Endothelial cell (in vitro differentiated cells): ENCODE results near the gene SBF2. TPM values are rescaled to one million over a fixed set of nuclear protein-coding genes. Genes with fewer than 3 reads are reported as not detected.

Experiments used
- DNase-seq: peaks from one replicate; pipeline ENCODE4 v3.0.0; 2021; ENCODE audit warnings: low spot score
- H3K27ac Mint-ChIP-seq: one replicate; pipeline ENCODE4 v1.8.0; 2021; ENCODE audit warnings: mixed read lengths, inconsistent platforms; ENCODE audit not compliant: unreplicated experiment
- H3K27me3 Mint-ChIP-seq: one replicate; pipeline ENCODE4 v1.8.0; 2021; ENCODE audit warnings: mild to moderate bottlenecking, moderate library complexity, mixed read lengths, inconsistent platforms; ENCODE audit not compliant: unreplicated experiment
- H3K36me3 Mint-ChIP-seq: one replicate; pipeline ENCODE4 v1.8.0; 2021; ENCODE audit warnings: mild to moderate bottlenecking, low read depth, mixed read lengths, inconsistent platforms; ENCODE audit not compliant: unreplicated experiment
- H3K4me1 Mint-ChIP-seq: one replicate; pipeline ENCODE4 v1.8.0; 2021; ENCODE audit warnings: mild to moderate bottlenecking, mixed read lengths, inconsistent platforms; ENCODE audit not compliant: unreplicated experiment
- H3K4me3 Mint-ChIP-seq: one replicate; pipeline ENCODE4 v1.8.0; 2021; ENCODE audit warnings: mild to moderate bottlenecking, mixed read lengths, inconsistent platforms; ENCODE audit not compliant: unreplicated experiment
- H3K9me3 Mint-ChIP-seq: one replicate; pipeline ENCODE4 v1.8.0; 2021; ENCODE audit warnings: mixed read lengths, inconsistent platforms; ENCODE audit not compliant: unreplicated experiment
- total RNA-seq: library from RNA; stranded (reverse); fragmentation: NEBNext Ultra II Directional; extraction: Animal tissue kit (Norgen Biotek cat#: 25700); gene quantifications from one replicate; pipeline ENCODE4 v1.2.1, GENCODE V29; 2021; ENCODE audit not compliant: unreplicated experiment
- TF ChIP-seq, protein P1 (sequence below): fragments of 200-600 bp; sonication (generic); IDR thresholded peaks from one replicate; pipeline ENCODE4 v1.5.0; 2021; ENCODE audit warnings: antibody characterized with exemption; ENCODE audit not compliant: unreplicated experiment

SBF2 gene
- total RNA-seq, 1 donor from 2014 or later: 40.8 TPM

DNA sequence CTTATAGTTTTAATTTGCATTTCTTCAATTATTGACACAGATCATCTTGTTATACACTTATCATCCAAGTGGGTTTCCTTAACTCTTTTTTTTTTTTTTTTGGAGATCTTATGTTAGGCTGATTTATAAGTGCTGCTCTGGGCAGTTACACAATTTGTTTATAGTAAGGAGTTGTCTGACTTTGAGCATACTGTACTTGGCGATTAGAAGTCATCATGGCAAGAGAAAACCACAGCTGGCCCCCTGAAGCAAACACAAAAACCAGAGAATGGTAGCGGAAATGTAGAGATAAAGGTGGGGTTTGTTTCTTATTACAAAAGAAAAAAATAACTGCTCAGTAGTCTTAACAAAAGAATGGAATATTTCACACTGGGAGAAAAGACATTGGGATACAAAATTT is 337.5 kb downstream of the SBF2 start:
- Mint-ChIP-seq H3K4me3 (no peak overlapping the region), H3K36me3 (peaks cover 17% of the 10 kb centered on the region), H3K27ac (no peak overlapping the region), H3K27me3 (peaks cover 1% of the 10 kb centered on the region), H3K9me3 (no peaks in the 10 kb centered on the region), H3K4me1 (no peaks in the 10 kb centered on the region)
- DNase-seq: no peak
- TF ChIP-seq, protein P1, sequence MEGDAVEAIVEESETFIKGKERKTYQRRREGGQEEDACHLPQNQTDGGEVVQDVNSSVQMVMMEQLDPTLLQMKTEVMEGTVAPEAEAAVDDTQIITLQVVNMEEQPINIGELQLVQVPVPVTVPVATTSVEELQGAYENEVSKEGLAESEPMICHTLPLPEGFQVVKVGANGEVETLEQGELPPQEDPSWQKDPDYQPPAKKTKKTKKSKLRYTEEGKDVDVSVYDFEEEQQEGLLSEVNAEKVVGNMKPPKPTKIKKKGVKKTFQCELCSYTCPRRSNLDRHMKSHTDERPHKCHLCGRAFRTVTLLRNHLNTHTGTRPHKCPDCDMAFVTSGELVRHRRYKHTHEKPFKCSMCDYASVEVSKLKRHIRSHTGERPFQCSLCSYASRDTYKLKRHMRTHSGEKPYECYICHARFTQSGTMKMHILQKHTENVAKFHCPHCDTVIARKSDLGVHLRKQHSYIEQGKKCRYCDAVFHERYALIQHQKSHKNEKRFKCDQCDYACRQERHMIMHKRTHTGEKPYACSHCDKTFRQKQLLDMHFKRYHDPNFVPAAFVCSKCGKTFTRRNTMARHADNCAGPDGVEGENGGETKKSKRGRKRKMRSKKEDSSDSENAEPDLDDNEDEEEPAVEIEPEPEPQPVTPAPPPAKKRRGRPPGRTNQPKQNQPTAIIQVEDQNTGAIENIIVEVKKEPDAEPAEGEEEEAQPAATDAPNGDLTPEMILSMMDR: no peak

DNA sequence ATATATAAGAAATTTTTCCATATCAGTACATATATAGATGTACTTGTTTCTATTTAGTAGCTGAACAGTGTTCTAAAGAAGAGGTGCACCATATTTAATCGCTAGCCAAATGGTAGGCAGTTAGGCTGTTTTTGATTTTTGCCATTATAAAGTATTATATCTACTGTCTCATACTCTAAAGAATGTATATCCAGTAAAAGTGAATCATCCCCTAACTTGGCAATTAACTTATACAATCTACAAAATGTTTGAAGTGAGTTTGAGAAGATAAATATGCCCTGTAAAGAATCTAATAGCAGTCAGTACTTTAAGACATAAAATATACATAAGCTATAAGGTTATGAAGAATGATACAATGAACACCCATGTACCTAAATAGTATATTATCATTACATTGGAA is 338.6 kb downstream of the SBF2 start:
- peaks cover 1% of the 10 kb centered on the region for H3K27me3 Mint-ChIP-seq
- H3K9me3 Mint-ChIP-seq: no peaks in the 10 kb centered on the region
- peaks cover 17% of the 10 kb centered on the region for H3K36me3 Mint-ChIP-seq
- no peak for DNase-seq
- H3K4me1 Mint-ChIP-seq: no peaks in the 10 kb centered on the region
- TF ChIP-seq, protein P1: no peak
- no peak overlapping the region for H3K27ac Mint-ChIP-seq
- no peak overlapping the region for H3K4me3 Mint-ChIP-seq

DNA sequence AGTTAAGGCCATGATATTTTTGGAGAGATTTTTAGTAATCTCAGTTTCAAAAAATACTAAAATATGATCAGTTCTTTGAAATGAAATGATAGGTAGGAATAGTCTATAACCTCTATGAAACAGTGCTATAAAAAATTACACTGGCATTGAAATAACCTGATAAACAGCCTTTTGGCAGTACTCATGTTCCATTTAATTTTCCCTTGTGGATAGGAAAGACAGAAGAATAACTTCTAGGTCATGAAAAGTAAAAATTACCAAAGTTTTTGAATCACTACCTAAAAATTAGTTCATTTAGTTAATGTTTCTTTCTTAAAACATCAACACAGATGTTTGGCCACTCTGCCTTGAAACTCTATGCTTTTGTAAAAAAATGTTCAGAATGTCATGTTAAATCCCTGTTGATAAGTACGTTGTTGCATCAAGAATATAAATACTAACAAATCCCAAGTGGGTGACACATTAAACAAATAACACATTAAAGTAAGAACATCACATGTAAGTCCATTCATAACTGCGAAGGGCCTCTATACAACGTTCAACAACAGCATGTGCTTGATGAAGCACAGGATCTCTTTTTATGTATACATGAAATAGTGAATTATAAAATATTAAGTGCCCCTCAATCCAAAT is 339.9 kb downstream of the SBF2 start:
- no peak for DNase-seq
- H3K36me3 Mint-ChIP-seq: peaks cover 8% of the 10 kb centered on the region
- H3K27me3 Mint-ChIP-seq: peaks cover 1% of the 10 kb centered on the region
- H3K9me3 Mint-ChIP-seq: no peaks in the 10 kb centered on the region
- H3K4me1 Mint-ChIP-seq: no peaks in the 10 kb centered on the region
- no peak overlapping the region for H3K4me3 Mint-ChIP-seq
- TF ChIP-seq, protein P1: no peak
- no peak overlapping the region for H3K27ac Mint-ChIP-seq

DNA sequence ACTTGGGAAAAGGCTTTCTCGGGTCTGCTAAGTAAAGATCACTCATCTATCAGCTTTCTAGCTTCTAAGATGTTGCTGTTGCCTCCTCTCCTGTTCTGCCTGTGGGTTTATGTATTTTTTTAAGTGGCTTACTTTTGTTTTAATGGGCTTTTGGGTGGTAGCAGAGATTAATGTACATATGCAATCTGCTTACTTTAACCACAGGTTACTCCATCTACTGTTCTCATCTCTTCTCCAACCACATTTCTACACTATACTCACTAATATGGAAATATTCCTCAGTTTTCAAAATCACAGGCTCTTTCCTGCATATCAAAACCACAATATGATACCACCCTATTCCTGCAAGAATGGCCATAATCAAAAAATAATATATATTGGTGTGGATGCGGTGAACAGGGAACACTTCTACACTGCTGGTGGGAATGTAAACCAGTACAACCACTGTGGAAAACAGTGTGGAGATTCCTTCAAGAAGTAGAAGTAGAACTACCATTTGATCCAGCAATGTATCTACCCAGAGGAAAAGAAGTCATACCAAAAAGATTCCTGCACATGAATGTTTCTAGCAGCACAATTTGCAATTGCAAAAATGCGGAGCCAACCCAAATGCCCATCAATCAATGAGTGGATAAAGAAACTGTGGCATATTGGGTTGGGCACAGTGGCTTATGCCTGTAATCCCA is 341.4 kb downstream of the SBF2 start:
- TF ChIP-seq, protein P1: no peak
- no peak overlapping the region for H3K27ac Mint-ChIP-seq
- no peaks in the 10 kb centered on the region for H3K4me1 Mint-ChIP-seq
- H3K27me3 Mint-ChIP-seq: peaks cover 1% of the 10 kb centered on the region
- no peak for DNase-seq
- no peaks in the 10 kb centered on the region for H3K36me3 Mint-ChIP-seq
- no peaks in the 10 kb centered on the region for H3K9me3 Mint-ChIP-seq
- no peak overlapping the region for H3K4me3 Mint-ChIP-seq

DNA sequence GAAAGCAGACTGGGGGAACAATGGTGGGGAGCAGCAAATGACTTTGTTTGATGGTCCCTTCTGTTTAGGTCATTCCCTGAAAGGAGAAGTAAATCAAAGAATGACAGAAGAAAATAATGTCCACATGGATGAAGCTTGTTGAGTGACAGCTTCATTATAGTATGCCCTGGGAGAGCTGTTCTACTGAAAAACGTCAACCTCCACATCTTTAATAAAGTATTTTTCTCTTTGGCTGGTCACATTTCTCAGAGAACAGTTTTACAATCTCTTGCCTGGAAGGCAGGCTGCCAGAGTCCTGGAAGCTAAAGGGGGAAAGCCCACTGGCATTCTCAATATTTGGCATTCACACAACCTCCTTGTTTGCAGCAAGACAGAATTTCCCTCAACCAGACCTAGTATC is 342.2 kb downstream of the SBF2 start:
- TF ChIP-seq, protein P1: no peak
- Mint-ChIP-seq H3K36me3 (no peaks in the 10 kb centered on the region), H3K27me3 (peaks cover 1% of the 10 kb centered on the region), H3K27ac (no peak overlapping the region), H3K4me3 (no peak overlapping the region), H3K9me3 (no peaks in the 10 kb centered on the region), H3K4me1 (no peaks in the 10 kb centered on the region)
- DNase-seq: no peak
